Transverse colon (tissue), 4 donors: ENCODE measurements around the gene LMAN2L. TPM values are rescaled to one million over a fixed set of nuclear protein-coding genes. Genes with fewer than 3 reads are reported as not detected.

Experiments used
- DNase-seq: peaks from one replicate; pipeline ENCODE4 v3.0.0-alpha.2; 2019
- H3K27ac ChIP-seq, 4 donors: fragments of 200-600 bp; sonication (generic); 2 replicates each; pipeline ENCODE4 v1.5.1; 2016 to 2018; ENCODE audit warnings: inconsistent platforms in 4 of 4
- H3K27me3 ChIP-seq: fragments of 200-600 bp; sonication (generic); 2 replicates; pipeline ENCODE4 v1.5.1; 2017; ENCODE audit warnings: inconsistent platforms
- H3K36me3 ChIP-seq, 4 donors: fragments of 200-600 bp; sonication (generic); 2 replicates each; pipeline ENCODE4 v1.5.1; 2017 to 2019; ENCODE audit warnings: inconsistent platforms in 4 of 4
- H3K4me1 ChIP-seq, 4 donors: fragments of 200-600 bp; sonication (generic); 2 replicates each; pipeline ENCODE4 v1.5.1; 2017 to 2020; ENCODE audit warnings: inconsistent platforms in 4 of 4
- H3K4me3 ChIP-seq, 4 donors: fragments of 200-600 bp; sonication (generic); 1 replicate in 1 of 4; 2 replicates in 3 of 4; pipeline versions ENCODE4 v1.5.1 to v1.6.1; 2017 to 2019; ENCODE audit warnings: inconsistent platforms in 4 of 4
- H3K9me3 ChIP-seq, 2 donors: fragments of 200-600 bp; sonication (generic); 2 replicates each; pipeline ENCODE4 v1.5.1; 2017 to 2019; ENCODE audit warnings: inconsistent platforms in 2 of 2
- CTCF ChIP-seq, 5 experiments: fragments of 200-600 bp in 3 of 5; fragments of 450-650 bp in 2 of 5; sonication (generic) in 3 of 5; IDR thresholded peaks; 1 replicate in 2 of 5; 2 replicates in 3 of 5; pipeline ENCODE4 v1.5.1; 2016 to 2017; ENCODE audit warnings: antibody characterized with exemption in 5 of 5, inconsistent platforms in 3 of 5, mild to moderate bottlenecking in 2 of 5, moderate library complexity in 1 of 5
- EP300 ChIP-seq: sonication (generic); formaldehyde crosslinking; IDR thresholded peaks from one replicate; pipeline ENCODE4 v1.6.1; 2017; ENCODE audit warnings: antibody characterized with exemption, low read depth
- POLR2A ChIP-seq: fragments of 450-650 bp; IDR thresholded peaks from one replicate; pipeline ENCODE4 v1.6.1; 2016; ENCODE audit warnings: antibody characterized with exemption, mild to moderate bottlenecking, moderate library complexity
- POLR2AphosphoS5 ChIP-seq, 3 donors: sonication (generic); formaldehyde crosslinking; IDR thresholded peaks; one replicate each; pipeline ENCODE4 v1.6.1; 2016; ENCODE audit warnings: antibody characterized with exemption in 3 of 3
- whole genome bisulfite sequencing, 2 donors: methylation state at CpG; one replicate each; pipeline ENCODE4 v1.1.5; 2018; ENCODE audit warnings: low coverage in 1 of 2; 5-methylcytosine and 5-hydroxymethylcytosine counted together
- in situ Hi-C, 4 donors: fragments of 200-750 bp; cut with MboI; loops; one replicate each; pipeline versions ENCODE4 v1.15.0 to v1.15.1; 2017; ENCODE audit warnings: low sequenced_read_pairs in 3 of 4, low pct_ligation_motif_present in 1 of 4, low pct_unique_long_range_greater_than_20kb in 1 of 4
- intact Hi-C: fragments of 100-400 bp; cut with DNase I; formaldehyde crosslinking; loops from one replicate; pipeline ENCODE4 v1.15.1; 2023; ENCODE audit warnings: low total_unique reads
- total RNA-seq, 4 donors: library from RNA; depleted of rRNA; stranded (reverse); fragments of >200 nt; gene quantifications; one replicate each; pipeline ENCODE4 v1.1.0, GENCODE V29; 2016

LMAN2L gene
- total RNA-seq, 4 donors from 2014 or later = 16.7 to 27.3 (median 19.0) TPM

GRCh38 chr2:96687711-96688640 is 51.9 kb downstream of the LMAN2L start:
- in situ Hi-C loops = no loop called here
- no peak overlapping the region for H3K4me3 ChIP-seq
- no peak for DNase-seq
- H3K4me1 ChIP-seq = no peaks in the 10 kb centered on the region
- no peaks in the 10 kb centered on the region for H3K36me3 ChIP-seq
- 76 to 86% methylated on average over 8 to 26 of the region's 27 CpGs for WGBS, 2 donors
- H3K27ac ChIP-seq = no peak overlapping the region
- H3K9me3 ChIP-seq = no peaks in the 10 kb centered on the region
- intact Hi-C loops = no loop called here
- H3K27me3 ChIP-seq = no peaks in the 10 kb centered on the region
- TF ChIP-seq CTCF (IDR thresholded peaks at IDR 0.05) (no peak), EP300 (no peak), POLR2AphosphoS5 (IDR thresholded peaks at IDR 0.05) (no peak), POLR2A (no peak)

- Histone ChIP-seq H3K27ac (no peak overlapping the region), H3K4me1 (no peaks in the 10 kb centered on the region), H3K9me3 (no peaks in the 10 kb centered on the region), H3K4me3 (no peak overlapping the region), H3K27me3 (no peaks in the 10 kb centered on the region), H3K36me3 (no peaks in the 10 kb centered on the region)
- DNase-seq = no peak
- intact Hi-C loops = no loop called here
- 96% methylated on average over 3 of the region's 3 CpGs; no CpG with 5 or more reads in 1 of the 2 donors for WGBS, 2 donors
- TF ChIP-seq POLR2A (no peak), POLR2AphosphoS5 (IDR thresholded peaks at IDR 0.05) (no peak), CTCF (IDR thresholded peaks at IDR 0.05) (no peak), EP300 (no peak)
- in situ Hi-C loops = no loop called here
Measured at GRCh38 chr2:96687266-96687665, 52.6 kb downstream of the LMAN2L start.

GRCh38 chr2:96685577-96686459 is 54.0 kb downstream of the LMAN2L start:
- in situ Hi-C loops = no loop called here
- no peaks in the 10 kb centered on the region for H3K9me3 ChIP-seq
- H3K4me1 ChIP-seq = peaks cover 0 to under 1% (median 0%) of the 10 kb centered on the region in 4 donors
- no peak for DNase-seq
- TF ChIP-seq POLR2A (no peak), CTCF (IDR thresholded peaks at IDR 0.05) (no peak), POLR2AphosphoS5 (IDR thresholded peaks at IDR 0.05) (no peak)
- H3K27me3 ChIP-seq = no peaks in the 10 kb centered on the region
- no peak overlapping the region for H3K27ac ChIP-seq
- no peak overlapping the region for H3K4me3 ChIP-seq
- no peaks in the 10 kb centered on the region for H3K36me3 ChIP-seq
- 57 to 83% methylated on average over 1 to 13 of the region's 19 CpGs for WGBS, 2 donors
- intact Hi-C loops = no loop called here
